HepG2 (cell line): ENCODE measurements around the gene NDUFA13. TPM values are rescaled to one million over a fixed set of nuclear protein-coding genes. Genes with fewer than 3 reads are reported as not detected.

Experiments used
- ATAC-seq: fragments of 200-7000 bp; cut with Tn5 transposase; 3 replicates; pipeline ENCODE4 v1.9.1; 2020; ENCODE audit warnings: mild to moderate bottlenecking, moderate library complexity
- BruUV-seq: library from RNA; stranded (reverse); fragments of 400-500 nt; replicated peaks from 2 replicates; lab custom pipeline; 2021; lab: Mats Ljungman, UMichigan
- CTCF ChIA-PET: fragments of 300-600 bp; formaldehyde crosslinking; extraction: SDS; loops from one replicate; lab custom pipeline; 2021; ENCODE audit warnings: low total read pairs, inconsistent platforms, low intra/inter-chr PET ratio; lab: Yijun Ruan, JAX
- POLR2A ChIA-PET: fragments of 350-600 bp; sonication (Branson Sonifier 250); formaldehyde crosslinking; loops from one replicate; lab custom pipeline; 2020; ENCODE audit warnings: antibody characterized with exemption, inconsistent platforms; lab: Yijun Ruan, JAX
- DNase-seq: peaks from one replicate; pipeline ENCODE4 v3.0.0-alpha.2; 2015; ENCODE audit warnings: low spot score
- FAIRE-seq: peaks from 3 replicates; lab custom pipeline; 2011; peaks lifted over from hg19 to GRCh38; lab: Jason Lieb, UNC
- H2AFZ ChIP-seq: one replicate; pipeline ENCODE4 v1.6.1; 2011; ENCODE audit warnings: low read length, inconsistent platforms
- H3K27ac ChIP-seq: fragments of 300-600 bp; 3 replicates; pipeline ENCODE4 v1.8.0; 2011; ENCODE audit warnings: mixed run types, mild to moderate bottlenecking, mixed read lengths, low read length, inconsistent platforms; ENCODE audit not compliant: insufficient read depth; ENCODE audit errors: extremely low read length
- H3K27me3 ChIP-seq, 2 experiments: fragments of 200-600 bp in 1 of 2; 2 replicates in 1 of 2; 3 replicates in 1 of 2; pipeline versions ENCODE4 v1.6.0 to v1.8.0; 2011; ENCODE audit warnings: low read length in 2 of 2, mild to moderate bottlenecking in 2 of 2, moderate library complexity in 2 of 2, inconsistent platforms in 1 of 2; ENCODE audit not compliant: insufficient read depth in 2 of 2, control insufficient read depth in 1 of 2
- H3K36me3 ChIP-seq, 2 experiments: fragments of 200-600 bp in 1 of 2; replicated peaks in 1 of 2; 2 replicates in 1 of 2; 3 replicates in 1 of 2; pipeline versions ENCODE4 v1.5.1 to v1.8.0; 2011; ENCODE audit warnings: low read length in 2 of 2, inconsistent platforms in 1 of 2; ENCODE audit not compliant: insufficient read depth in 2 of 2, control insufficient read depth in 1 of 2
- H3K4me1 ChIP-seq: 2 replicates; pipeline ENCODE4 v1.5.1; 2012; ENCODE audit warnings: low read length, inconsistent platforms; ENCODE audit not compliant: insufficient read depth
- H3K4me2 ChIP-seq: 2 replicates; pipeline ENCODE4 v1.6.0; 2011; ENCODE audit warnings: low read depth, low read length, inconsistent platforms
- H3K4me3 ChIP-seq, 3 experiments: fragments of 200-600 bp in 1 of 3; sonication (generic), shearing (Covaris generic) in 1 of 3; replicated peaks in 1 of 3; 2 replicates each; pipeline ENCODE4 v1.5.1; 2011 to 2016; ENCODE audit warnings: low read length in 3 of 3, inconsistent platforms in 2 of 3, low read depth in 2 of 3, mild to moderate bottlenecking in 2 of 3, control low read depth in 1 of 3, mixed read lengths in 1 of 3; ENCODE audit not compliant: insufficient read depth in 1 of 3
- H3K79me2 ChIP-seq: one replicate; pipeline ENCODE4 v1.6.1; 2011; ENCODE audit warnings: low read length, inconsistent platforms; ENCODE audit not compliant: insufficient read depth
- H3K9ac ChIP-seq: 2 replicates; pipeline ENCODE4 v1.6.0; 2011; ENCODE audit warnings: mild to moderate bottlenecking, low read depth, low read length, inconsistent platforms; ENCODE audit not compliant: insufficient read depth
- H3K9me3 ChIP-seq: 2 replicates; pipeline ENCODE4 v1.5.1; 2012; ENCODE audit warnings: mild to moderate bottlenecking, low read length
- H4K20me1 ChIP-seq: 2 replicates; pipeline ENCODE4 v1.6.0; 2011; ENCODE audit warnings: inconsistent platforms, mild to moderate bottlenecking, low read length, moderate library complexity; ENCODE audit not compliant: insufficient read depth
- ATF7 ChIP-seq, 2 experiments: fragments of 450-650 bp in 1 of 2; sonication (generic) in 1 of 2; formaldehyde crosslinking in 1 of 2; IDR thresholded peaks; 2 replicates each; pipeline versions ENCODE4 v1.4.0 to v1.6.1; 2016 to 2020; ENCODE audit warnings: antibody characterized with exemption in 1 of 2, mild to moderate bottlenecking in 1 of 2, missing genetic modification reagents in 1 of 2
- ELF1 ChIP-seq: sonication (generic); formaldehyde crosslinking; IDR thresholded peaks from 2 replicates; pipeline ENCODE4 v1.4.0; 2020; ENCODE audit warnings: missing genetic modification reagents
- HINFP ChIP-seq: sonication (generic); formaldehyde crosslinking; IDR thresholded peaks from 2 replicates; pipeline ENCODE4 v1.4.0; 2020; ENCODE audit warnings: low read depth, mild to moderate bottlenecking, missing genetic modification reagents
- IKZF1 ChIP-seq: fragments of 450-650 bp; IDR thresholded peaks from 2 replicates; pipeline ENCODE4 v1.7.1; 2016
- KAT8 ChIP-seq: IDR thresholded peaks from 2 replicates; pipeline ENCODE4 v1.6.1; 2016; ENCODE audit warnings: missing genetic modification reagents, missing compliant biosample characterization
- MAX ChIP-seq: IDR thresholded peaks from 2 replicates; pipeline ENCODE4 v1.6.1; 2012; ENCODE audit warnings: inconsistent platforms
- RAD51 ChIP-seq: fragments of 450-650 bp; IDR thresholded peaks from 2 replicates; pipeline ENCODE4 v1.6.1; 2016; ENCODE audit warnings: borderline replicate concordance
- RFXAP ChIP-seq: sonication (generic); formaldehyde crosslinking; IDR thresholded peaks from 2 replicates; pipeline ENCODE4 v1.4.0; 2020; ENCODE audit warnings: missing genetic modification reagents, borderline replicate concordance
- STAT6 ChIP-seq: sonication (generic); formaldehyde crosslinking; IDR thresholded peaks from 2 replicates; pipeline ENCODE4 v1.4.0; 2020; ENCODE audit warnings: missing genetic modification reagents, mild to moderate bottlenecking, borderline replicate concordance
- USF2 ChIP-seq, 2 experiments: sonication (generic) in 1 of 2; formaldehyde crosslinking in 1 of 2; IDR thresholded peaks; 2 replicates each; pipeline versions ENCODE4 v1.5.1 to v1.6.1; 2011 to 2020; ENCODE audit warnings: borderline replicate concordance in 1 of 2, low read depth in 1 of 2, low read length in 1 of 2, mild to moderate bottlenecking in 1 of 2, missing genetic modification reagents in 1 of 2, moderate library complexity in 1 of 2
- YY1 ChIP-seq: IDR thresholded peaks from 2 replicates; pipeline ENCODE4 v1.6.1; 2011; ENCODE audit warnings: low read length, low read depth, moderate library complexity, mild to moderate bottlenecking; ENCODE audit not compliant: insufficient read depth, insufficient replicate concordance
- ZNF569 ChIP-seq: sonication (generic); formaldehyde crosslinking; IDR thresholded peaks from 2 replicates; pipeline ENCODE4 v1.5.0; 2020; ENCODE audit warnings: mild to moderate bottlenecking, missing genetic modification reagents, moderate library complexity, borderline replicate concordance
- WGBS: methylation state at CpG from one replicate; pipeline ENCODE4 v1.1.6; 2017; ENCODE audit warnings: low lambda C conversion rate; 5-methylcytosine and 5-hydroxymethylcytosine counted together
- in situ Hi-C: cut with HindIII; loops from 2 replicates; pipeline ENCODE4 v1.10.0; 2017; ENCODE audit warnings: low pct_unique_long_range_greater_than_20kb; ENCODE audit not compliant: extremely low pct_ligation_motif_present
- intact Hi-C: fragments of 100-400 bp; cut with micrococcal nuclease; formaldehyde crosslinking; loops from one replicate; pipeline ENCODE4 v1.10.0; 2022; ENCODE audit not compliant: unreplicated experiment
- polyA plus RNA-seq, 8 experiments: library from polyadenylated mRNA; depleted of rRNA in 3 of 8; stranded (reverse) in 7 of 8; unstranded in 1 of 8; fragments of >200 nt; fragmentation: Illumina TruSeq in 4 of 8; extraction: Trizol in 4 of 8; gene quantifications; 2 replicates each; pipeline versions ENCODE4 v1.2.1 to v1.2.3, GENCODE V29; 2011 to 2016; ENCODE audit warnings: low read depth in 4 of 8, missing spikeins in 1 of 8, mixed read lengths in 1 of 8; ENCODE audit not compliant: insufficient read depth in 1 of 8
- total RNA-seq, 5 experiments: library from RNA; depleted of rRNA; stranded (reverse); fragments of >200 nt; fragmentation: Illumina TruSeq; extraction: Trizol; gene quantifications; 2 replicates each; pipeline ENCODE4 v1.2.3, GENCODE V29; 2016; ENCODE audit warnings: low read depth in 1 of 5

The NDUFA13 gene
- total and polyA plus RNA-seq, 2 of the 13 experiments (the other 11 are each of a cell fraction or from before 2014, with no cell fraction given): 337 to 366 TPM

GRCh38 chr19:19488875-19489690 lies 26.9 kb upstream of the NDUFA13 start:
- CTCF ChIA-PET: interaction anchor here (2.4 kb wide), 1 partner anchor 122 kb away, joined by 33 read pairs; no protein-coding TSS in a partner anchor
- Histone ChIP-seq H3K4me2 (no peak overlapping the region), H3K27ac (peak overlapping the region; percentile 16), H3K4me1 (peaks cover 47% of the 10 kb centered on the region), H3K9ac (no peak overlapping the region), H3K36me3 (peaks cover 18 to 34% of the 10 kb centered on the region in 2 experiments; a peak in 4 of 5 replicates), H3K79me2 (peaks cover 6% of the 10 kb centered on the region), H4K20me1 (peaks cover 3% of the 10 kb centered on the region; the same call in 1 of the 2 replicates), H3K9me3 (no peaks in the 10 kb centered on the region), H3K27me3 (no peaks in the 10 kb centered on the region; a peak in 1 of 5 replicates), H2AFZ (no peak overlapping the region), H3K4me3 (no peak overlapping the region)
- POLR2A ChIA-PET: interaction anchor here (2.9 kb wide), 1 partner anchor 124 kb away, joined by 19 read pairs; no protein-coding TSS in a partner anchor
- in situ Hi-C loops (no loop called here), intact Hi-C loops (loop anchor here (5.0 kb wide), 1 partner anchor 82 kb away; the partner anchor contains the start of gene GATAD2A)
- no TSS peak for BruUV-seq
- FAIRE-seq (no peak), DNase-seq (peak; percentile 60), ATAC-seq (peak; percentile 25)
- 87% methylated on average over 14 of the region's 14 CpGs for WGBS
- TF ChIP-seq HINFP (no peak), ZNF569 (no peak), YY1 (peak; percentile 64), RFXAP (no peak), ELF1 (0 out of 2 replicates have a peak, but pooled peaks have one; percentile 21), RAD51 (peak; percentile 88), STAT6 (no peak), USF2 (IDR thresholded peaks at IDR 0.05; ENCODE audit: low read depth, low read length) (peak; percentile 93), USF2 (CRISPR knock-in tag; IDR thresholded peaks at IDR 0.05; ENCODE audit: borderline replicate concordance) (peak; percentile 66; the same call in 1 of the 2 replicates), KAT8 (CRISPR knock-in tag) (0 out of 2 replicates have a peak, but pooled peaks have one; percentile 28), ATF7 (IDR thresholded peaks at IDR 0.05) (peak; percentile 79), ATF7 (CRISPR knock-in tag; IDR thresholded peaks at IDR 0.05) (no peak), MAX (no peak), IKZF1 (no peak)
